Mucosa of descending colon (tissue), 3 donors: Measurements from ENCODE around the gene PNLIPRP2. TPM values are rescaled to one million over a fixed set of nuclear protein-coding genes. Genes with fewer than 3 reads are reported as not detected.

Experiments used
- ATAC-seq: fragments of 200-7000 bp; cut with Tn5 transposase; one replicate; pipeline ENCODE4 v1.9.1; 2020; ENCODE audit warnings: mild to moderate bottlenecking, moderate library complexity
- DNase-seq, 3 donors: peaks; one replicate each; pipeline ENCODE4 v3.0.0-alpha.2; 2020
- H3K36me3 ChIP-seq: fragments of 200-600 bp; one replicate; pipeline ENCODE4 v1.8.0; 2021; ENCODE audit warnings: low read depth, mild to moderate bottlenecking
- H3K4me1 ChIP-seq: fragments of 200-600 bp; one replicate; pipeline ENCODE4 v1.8.0; 2021; ENCODE audit warnings: low read depth, mild to moderate bottlenecking
- H3K4me3 ChIP-seq: fragments of 200-600 bp; one replicate; pipeline ENCODE4 v1.8.0; 2021; ENCODE audit warnings: mild to moderate bottlenecking
- H3K9me3 ChIP-seq: fragments of 200-600 bp; one replicate; pipeline ENCODE4 v1.8.0; 2021; ENCODE audit warnings: mild to moderate bottlenecking
- intact Hi-C, 2 donors: fragments of 100-400 bp; cut with DNase I in 1 of 2; cut with micrococcal nuclease in 1 of 2; formaldehyde crosslinking; loops; one replicate each; pipeline versions ENCODE4 v1.11.0 to v1.11.1; 2022; cut with DNase I, micrococcal nuclease
- total RNA-seq, 3 donors: library from RNA; stranded (reverse); fragmentation: NEBNext Ultra II Directional in 2 of 3; extraction: Animal tissue kit (Norgen Biotek cat#: 25700) in 2 of 3; gene quantifications; one replicate each; pipeline versions ENCODE4 v1.2.1 to v1.2.4, GENCODE V29; 2021 to 2023
- TF ChIP-seq, protein P1 (sequence below): fragments of 200-600 bp; IDR thresholded peaks from one replicate; pipeline ENCODE4 v1.8.0; 2022; ENCODE audit warnings: antibody characterized with exemption, mild to moderate bottlenecking
- donor health status: DM: no; HTN: no; CAD: no; lungs with moderate emphysema.
- donor health status: DM: no; HTN: no; CAD: no.
- donor health status: DM: no; HTN: yes; CAD: no.

PNLIPRP2 gene
- total RNA-seq, 3 donors from 2014 or later, result 2.8 to 8.9 (median 2.8) TPM

DNA sequence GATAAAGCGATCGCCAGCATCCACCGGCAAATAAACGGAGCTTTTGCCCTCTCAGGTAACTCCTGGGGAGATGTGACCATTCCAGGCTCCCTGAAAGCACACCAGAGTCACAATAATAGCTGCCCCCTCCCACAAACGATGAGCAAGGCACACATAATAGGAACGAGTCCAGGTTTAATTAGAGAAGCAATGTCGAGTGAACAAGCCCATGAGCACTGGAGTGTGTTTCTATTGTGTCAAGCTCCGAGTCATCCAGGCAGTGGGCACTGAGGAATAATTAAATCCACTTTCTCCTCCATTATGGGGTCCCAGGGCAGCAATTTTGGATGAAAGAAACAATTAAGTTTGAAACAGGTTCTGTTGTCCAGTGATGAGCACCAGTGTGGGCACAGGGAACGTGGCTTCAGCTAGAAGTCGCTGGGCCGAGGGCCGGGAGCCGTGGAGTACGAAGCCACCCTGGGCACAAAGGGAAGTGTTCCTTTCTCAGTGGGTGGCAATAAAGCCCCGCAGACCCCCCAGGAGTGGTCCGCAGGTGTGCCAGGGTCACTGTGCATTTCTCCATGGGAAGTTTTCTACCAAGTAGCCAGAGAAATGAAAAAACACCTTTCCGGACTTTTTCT lies 12.0 kb downstream of the PNLIPRP2 start:
- H3K36me3 ChIP-seq, result no peaks in the 10 kb centered on the region
- no peaks in the 10 kb centered on the region for H3K9me3 ChIP-seq
- H3K4me3 ChIP-seq, result no peak overlapping the region
- DNase-seq (no peak), ATAC-seq (no peak)
- intact Hi-C loops, result no loop called here
- TF ChIP-seq, protein P1, sequence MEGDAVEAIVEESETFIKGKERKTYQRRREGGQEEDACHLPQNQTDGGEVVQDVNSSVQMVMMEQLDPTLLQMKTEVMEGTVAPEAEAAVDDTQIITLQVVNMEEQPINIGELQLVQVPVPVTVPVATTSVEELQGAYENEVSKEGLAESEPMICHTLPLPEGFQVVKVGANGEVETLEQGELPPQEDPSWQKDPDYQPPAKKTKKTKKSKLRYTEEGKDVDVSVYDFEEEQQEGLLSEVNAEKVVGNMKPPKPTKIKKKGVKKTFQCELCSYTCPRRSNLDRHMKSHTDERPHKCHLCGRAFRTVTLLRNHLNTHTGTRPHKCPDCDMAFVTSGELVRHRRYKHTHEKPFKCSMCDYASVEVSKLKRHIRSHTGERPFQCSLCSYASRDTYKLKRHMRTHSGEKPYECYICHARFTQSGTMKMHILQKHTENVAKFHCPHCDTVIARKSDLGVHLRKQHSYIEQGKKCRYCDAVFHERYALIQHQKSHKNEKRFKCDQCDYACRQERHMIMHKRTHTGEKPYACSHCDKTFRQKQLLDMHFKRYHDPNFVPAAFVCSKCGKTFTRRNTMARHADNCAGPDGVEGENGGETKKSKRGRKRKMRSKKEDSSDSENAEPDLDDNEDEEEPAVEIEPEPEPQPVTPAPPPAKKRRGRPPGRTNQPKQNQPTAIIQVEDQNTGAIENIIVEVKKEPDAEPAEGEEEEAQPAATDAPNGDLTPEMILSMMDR, result no peak
- no peaks in the 10 kb centered on the region for H3K4me1 ChIP-seq

- intact Hi-C loops, result no loop called here
Measured at GRCh38 chr10:116633216-116633600, 12.5 kb downstream of the PNLIPRP2 start.

GRCh38 chr10:116634126-116634975 lies 13.6 kb downstream of the PNLIPRP2 start:
- no peaks in the 10 kb centered on the region for H3K9me3 ChIP-seq
- no peaks in the 10 kb centered on the region for H3K4me1 ChIP-seq
- no peaks in the 10 kb centered on the region for H3K36me3 ChIP-seq
- no peak for ATAC-seq
- no peak for DNase-seq
- TF ChIP-seq, protein P1, result no peak
- intact Hi-C loops, result no loop called here
- no peak overlapping the region for H3K4me3 ChIP-seq

More at GRCh38 chr10:116633216-116633600, 12.5 kb downstream of the PNLIPRP2 start:
- DNase-seq (no peak), ATAC-seq (no peak)
- TF ChIP-seq, protein P1, result no peak
- H3K36me3 ChIP-seq, result no peaks in the 10 kb centered on the region
- H3K9me3 ChIP-seq, result no peaks in the 10 kb centered on the region
- no peaks in the 10 kb centered on the region for H3K4me1 ChIP-seq
- H3K4me3 ChIP-seq, result no peak overlapping the region

DNA sequence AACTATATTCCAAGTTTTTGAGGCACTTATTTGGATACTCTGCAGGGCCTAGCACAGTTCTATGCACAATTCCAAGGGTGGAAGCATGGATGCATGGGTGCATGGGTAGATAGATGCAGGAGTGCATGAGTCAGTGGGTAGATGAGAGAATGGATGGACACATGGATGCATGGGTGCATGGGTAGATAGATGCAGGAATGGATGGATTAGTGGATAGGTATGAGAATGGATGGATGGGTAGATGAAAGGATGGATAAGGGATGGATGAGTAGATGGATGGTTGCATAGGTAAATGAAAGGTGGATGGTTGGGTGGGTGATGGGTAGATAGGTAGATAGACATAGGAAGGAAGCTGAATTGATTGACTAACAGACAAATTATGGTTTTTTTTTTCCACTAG lies 15.6 kb downstream of the PNLIPRP2 start:
- Histone ChIP-seq H3K4me3 (no peak overlapping the region), H3K36me3 (no peaks in the 10 kb centered on the region), H3K9me3 (no peaks in the 10 kb centered on the region), H3K4me1 (no peaks in the 10 kb centered on the region)
- TF ChIP-seq, protein P1, result no peak
- no peak for ATAC-seq
- DNase-seq, result no peak
- intact Hi-C loops, result no loop called here

DNA sequence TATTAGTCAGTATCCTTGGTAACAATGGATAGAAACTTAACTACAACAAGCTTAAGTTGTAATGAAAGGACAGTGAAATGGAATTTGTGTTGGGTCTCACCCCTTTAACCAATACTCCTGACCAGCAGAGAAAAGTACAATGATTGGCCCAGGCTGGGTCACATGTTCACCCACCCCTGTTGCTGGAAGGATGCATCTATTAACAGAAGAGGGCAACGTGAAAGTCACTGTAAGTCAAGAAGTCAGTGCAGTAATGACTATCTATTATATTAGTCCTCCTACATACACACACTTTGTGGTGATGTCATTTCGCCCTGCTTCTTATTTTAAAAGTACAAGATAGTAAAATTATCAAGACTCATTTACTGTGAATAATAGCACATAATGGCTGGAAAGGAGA lies 16.2 kb downstream of the PNLIPRP2 start:
- TF ChIP-seq, protein P1, result no peak

More for the DNA sequence above, 16.2 kb downstream of the PNLIPRP2 start:
- Histone ChIP-seq H3K4me3 (no peak overlapping the region), H3K9me3 (no peaks in the 10 kb centered on the region), H3K4me1 (no peaks in the 10 kb centered on the region), H3K36me3 (no peaks in the 10 kb centered on the region)
- ATAC-seq, result no peak
- no peak for DNase-seq
- intact Hi-C loops, result no loop called here
